GM12801 (cell line): ENCODE measurements around the gene HMGXB3.

Experiments used
- TF ChIP-seq, protein P1 (sequence below): IDR thresholded peaks from one replicate; pipeline ENCODE4 v1.5.1; 2011; ENCODE audit warnings: control low read depth; ENCODE audit not compliant: insufficient read length; ENCODE audit errors: extremely low read depth

Gene HMGXB3

DNA sequence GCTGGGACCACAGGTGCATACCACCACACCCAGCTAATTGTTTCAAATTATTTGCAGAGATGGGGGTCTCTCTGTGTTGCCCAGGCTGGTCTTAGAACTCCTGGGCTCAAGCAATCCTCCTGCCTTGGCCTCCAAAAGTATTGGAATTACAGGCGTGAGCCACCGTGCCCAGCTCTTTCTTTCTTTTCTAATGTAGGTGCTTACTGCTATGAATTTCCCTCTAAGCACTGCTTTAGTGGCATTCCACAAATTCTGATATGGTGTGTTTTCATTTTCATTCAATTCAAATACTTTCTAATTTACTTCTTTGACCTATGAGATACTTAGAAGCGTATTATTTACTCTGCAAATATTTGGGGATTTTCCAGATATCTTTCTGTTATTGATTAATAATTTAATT is 14.9 kb downstream of the HMGXB3 start:
- TF ChIP-seq, protein P1, sequence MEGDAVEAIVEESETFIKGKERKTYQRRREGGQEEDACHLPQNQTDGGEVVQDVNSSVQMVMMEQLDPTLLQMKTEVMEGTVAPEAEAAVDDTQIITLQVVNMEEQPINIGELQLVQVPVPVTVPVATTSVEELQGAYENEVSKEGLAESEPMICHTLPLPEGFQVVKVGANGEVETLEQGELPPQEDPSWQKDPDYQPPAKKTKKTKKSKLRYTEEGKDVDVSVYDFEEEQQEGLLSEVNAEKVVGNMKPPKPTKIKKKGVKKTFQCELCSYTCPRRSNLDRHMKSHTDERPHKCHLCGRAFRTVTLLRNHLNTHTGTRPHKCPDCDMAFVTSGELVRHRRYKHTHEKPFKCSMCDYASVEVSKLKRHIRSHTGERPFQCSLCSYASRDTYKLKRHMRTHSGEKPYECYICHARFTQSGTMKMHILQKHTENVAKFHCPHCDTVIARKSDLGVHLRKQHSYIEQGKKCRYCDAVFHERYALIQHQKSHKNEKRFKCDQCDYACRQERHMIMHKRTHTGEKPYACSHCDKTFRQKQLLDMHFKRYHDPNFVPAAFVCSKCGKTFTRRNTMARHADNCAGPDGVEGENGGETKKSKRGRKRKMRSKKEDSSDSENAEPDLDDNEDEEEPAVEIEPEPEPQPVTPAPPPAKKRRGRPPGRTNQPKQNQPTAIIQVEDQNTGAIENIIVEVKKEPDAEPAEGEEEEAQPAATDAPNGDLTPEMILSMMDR: no peak

DNA sequence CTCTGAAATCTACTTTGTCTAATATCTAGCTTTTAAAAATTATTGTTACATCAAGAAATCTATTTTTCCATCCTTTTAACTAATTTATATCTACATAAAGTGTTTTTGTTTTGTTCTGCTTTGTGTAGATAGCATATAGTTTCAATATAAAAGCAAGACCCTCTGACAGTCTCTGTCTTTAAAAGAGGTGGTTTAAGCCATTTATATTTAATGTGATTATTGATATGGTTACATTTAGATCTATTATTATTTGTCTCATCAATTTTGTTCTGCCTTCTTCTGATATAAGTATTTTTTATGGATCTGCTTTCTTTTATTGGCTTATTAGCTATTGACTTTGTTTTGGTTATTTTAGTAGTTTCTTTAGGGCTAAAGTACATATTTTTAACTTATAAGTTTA is 16.0 kb downstream of the HMGXB3 start:
- TF ChIP-seq, protein P1: no peak

DNA sequence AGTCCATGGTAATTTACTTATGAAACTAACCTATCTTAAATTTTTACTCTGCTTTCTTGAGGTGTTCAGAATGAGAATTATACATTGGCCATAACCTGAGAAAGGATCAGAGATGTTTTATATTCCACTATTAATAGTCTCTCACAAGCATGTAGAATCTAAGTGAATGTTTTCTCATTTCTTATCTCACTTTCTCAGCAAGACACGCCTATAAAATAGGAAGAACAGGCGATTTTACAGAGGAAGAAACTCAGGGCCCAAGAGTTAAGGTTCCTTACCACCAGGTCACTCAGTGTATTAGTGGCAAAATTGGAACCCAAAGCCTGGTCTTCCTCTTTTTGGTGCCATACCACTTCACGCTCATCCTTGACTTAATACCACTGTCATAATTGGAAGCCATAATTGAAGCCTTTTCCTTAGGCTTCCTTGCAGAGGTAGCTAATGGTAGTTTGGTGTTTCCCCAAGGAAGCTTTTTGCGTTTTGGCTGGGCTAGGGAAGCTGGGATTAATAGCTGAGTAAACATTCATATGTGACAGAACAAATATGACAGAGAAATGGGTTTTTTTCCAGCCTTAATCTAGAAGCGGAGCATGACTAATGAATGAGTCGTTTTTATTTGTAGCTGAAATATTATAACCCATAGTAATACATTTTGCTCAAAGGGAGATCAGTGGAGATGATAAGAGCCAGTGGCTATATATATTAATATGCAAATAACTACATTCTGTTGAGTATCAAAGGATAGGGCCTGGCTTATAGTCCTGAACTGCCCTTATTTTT is 16.9 kb downstream of the HMGXB3 start:
- TF ChIP-seq, protein P1: no peak

DNA sequence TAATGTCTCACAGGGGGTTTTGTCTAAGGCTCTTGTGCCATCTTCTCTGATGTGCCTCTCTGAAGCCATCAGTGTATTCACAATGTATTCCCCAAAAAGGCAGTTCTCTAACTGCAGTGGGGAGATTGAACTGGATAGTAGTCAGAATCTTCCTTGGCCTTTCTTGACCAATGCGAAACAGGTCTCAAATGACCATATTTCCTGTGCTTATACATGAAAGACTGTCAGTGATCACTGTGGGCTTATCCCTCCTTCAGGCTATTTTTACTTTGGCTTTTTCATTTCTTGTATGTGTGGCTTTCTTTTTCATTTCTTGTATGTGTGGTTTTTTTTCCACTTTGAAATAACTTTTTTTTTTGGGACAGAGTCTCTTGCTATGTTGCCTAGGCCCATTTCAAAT is 19.7 kb downstream of the HMGXB3 start:
- TF ChIP-seq, protein P1: no peak

DNA sequence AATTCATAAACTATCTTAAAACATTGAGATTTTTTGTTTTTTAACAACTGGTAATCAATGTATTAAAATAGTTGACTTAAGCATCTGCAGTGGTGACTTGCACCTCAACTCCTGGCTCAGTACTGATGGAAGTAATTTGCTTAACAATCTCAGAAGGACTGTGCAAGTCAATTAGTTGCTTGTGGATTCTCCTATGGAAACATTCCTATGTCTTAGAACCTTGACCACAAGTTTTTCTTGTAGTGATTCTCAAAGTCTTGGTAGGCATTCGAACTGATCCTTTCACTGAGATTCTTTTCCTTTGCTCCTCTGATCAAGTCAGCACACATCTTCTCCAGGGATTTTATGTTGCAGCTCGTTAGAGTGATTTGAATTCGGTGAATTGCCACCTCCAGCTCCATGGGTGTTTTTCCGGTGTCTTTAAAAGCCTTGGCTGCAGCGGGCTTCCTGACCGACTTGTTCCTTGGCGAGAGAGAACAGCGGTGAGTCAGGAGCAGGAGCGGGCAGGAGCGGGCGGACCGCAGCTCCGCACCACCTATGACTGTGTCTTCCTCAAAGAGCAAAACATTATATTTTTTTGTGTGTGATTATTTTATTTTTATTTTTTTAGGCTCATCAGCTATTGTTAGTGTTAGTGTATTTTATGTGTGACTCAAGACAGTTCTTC is 21.1 kb downstream of the HMGXB3 start:
- TF ChIP-seq, protein P1: no peak

DNA sequence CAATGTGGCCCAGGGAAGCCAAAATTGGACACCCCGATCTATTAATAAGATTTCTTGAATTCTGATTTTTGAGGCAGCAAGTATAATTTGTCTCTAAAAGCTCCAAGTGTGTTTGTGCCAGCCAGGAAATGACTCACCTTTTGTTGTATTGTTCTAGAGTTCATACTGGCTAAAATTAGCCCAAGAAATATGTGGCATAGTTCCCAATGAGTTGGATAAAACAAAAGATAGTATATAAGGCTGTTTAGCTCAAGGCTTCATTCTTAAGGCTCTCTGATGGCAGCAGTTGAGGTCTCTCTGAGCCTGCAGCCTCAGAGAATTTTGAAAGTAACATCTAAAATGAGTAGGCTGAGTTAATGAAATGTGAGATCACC is 21.6 kb downstream of the HMGXB3 start:
- TF ChIP-seq, protein P1: no peak

DNA sequence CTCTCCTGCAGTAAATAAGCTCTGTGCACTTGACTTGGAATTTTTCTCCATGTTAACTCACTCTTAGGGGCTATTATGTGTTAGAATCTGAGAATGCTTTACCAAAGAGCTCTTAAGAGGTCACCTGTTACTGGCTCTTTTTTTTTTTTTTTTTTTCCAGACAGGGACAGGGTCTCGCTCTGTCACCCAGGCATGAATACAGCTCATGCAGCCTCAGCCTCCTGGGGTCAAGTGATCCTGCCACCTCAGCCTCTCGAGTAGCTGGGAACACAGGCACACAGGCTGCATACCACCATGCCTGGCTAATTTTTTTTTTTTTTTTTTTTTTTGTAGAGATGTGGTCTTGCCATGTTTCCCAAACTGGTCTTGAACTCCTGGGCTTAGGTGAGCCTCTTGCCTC is 22.1 kb downstream of the HMGXB3 start:
- TF ChIP-seq, protein P1: no peak
